NCI-H2196 (cell line): Measurements from ENCODE around the gene CAPN15.

Experiments
- DNase-seq: peaks from one replicate; lab custom pipeline; 2025; ENCODE audit not compliant: unreplicated experiment; lab: John Stamatoyannopoulos, UW

CAPN15 gene

GRCh38 chr16:560204-560700 is 32.7 kb downstream of the CAPN15 start, which contains the start of gene PRR35:
Gene PRR35 (plus strand): TSS chr16:560394. CDS start chr16:563295, 2,901 bp downstream.
- no peak for DNase-seq

GRCh38 chr16:560701-561412 is 33.3 kb downstream of the CAPN15 start:
- no peak for DNase-seq

DNA sequence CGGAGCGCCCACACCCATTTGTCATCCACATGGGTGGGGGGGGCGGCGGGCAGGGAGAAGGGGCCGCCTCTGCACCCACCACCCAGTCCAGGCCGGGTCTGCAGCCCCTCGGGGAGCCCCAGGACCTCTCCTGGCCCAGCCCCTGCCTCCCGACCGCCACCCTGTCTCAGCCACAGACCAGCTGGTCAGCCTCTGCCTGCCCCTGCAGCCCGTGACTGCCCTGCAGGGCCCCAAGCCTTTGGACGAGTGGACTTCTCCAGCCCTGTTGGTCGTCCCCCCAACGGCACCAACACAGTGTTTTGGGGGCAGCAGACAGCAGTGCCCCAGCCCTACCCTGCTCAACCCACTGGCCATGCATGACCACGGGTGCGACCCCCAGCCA is 33.9 kb downstream of the CAPN15 start:
- DNase-seq = no peak

GRCh38 chr16:561957-562938 is 34.7 kb downstream of the CAPN15 start:
- no peak for DNase-seq

DNA sequence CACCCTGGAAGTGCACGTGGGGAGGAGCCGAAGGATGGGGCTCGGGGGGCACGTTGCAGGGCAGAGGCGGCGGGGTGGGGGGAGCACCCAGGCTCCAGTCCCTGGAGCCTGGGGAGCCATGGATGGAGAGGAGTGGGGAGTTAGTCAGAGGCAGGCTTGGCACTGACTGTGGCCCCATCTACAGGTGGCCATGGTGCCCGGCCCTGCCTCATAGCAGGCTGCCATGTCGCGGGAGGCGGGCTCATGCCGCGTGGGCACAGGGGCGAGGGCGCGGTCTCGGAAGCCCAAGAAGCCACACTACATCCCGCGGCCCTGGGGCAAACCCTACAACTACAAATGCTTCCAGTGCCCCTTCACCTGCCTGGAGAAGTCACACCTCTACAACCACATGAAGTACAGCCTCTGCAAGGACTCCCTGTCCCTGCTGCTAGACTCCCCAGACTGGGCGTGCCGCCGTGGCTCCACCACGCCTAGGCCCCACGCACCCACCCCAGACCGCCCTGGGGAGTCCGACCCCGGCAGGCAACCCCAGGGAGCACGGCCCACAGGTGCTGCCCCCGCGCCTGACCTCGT is 35.6 kb downstream of the CAPN15 start:
- no peak for DNase-seq

- no peak for DNase-seq
These were observed 37.3 kb downstream of the CAPN15 start for GRCh38 chr16:564690-565418.

DNA sequence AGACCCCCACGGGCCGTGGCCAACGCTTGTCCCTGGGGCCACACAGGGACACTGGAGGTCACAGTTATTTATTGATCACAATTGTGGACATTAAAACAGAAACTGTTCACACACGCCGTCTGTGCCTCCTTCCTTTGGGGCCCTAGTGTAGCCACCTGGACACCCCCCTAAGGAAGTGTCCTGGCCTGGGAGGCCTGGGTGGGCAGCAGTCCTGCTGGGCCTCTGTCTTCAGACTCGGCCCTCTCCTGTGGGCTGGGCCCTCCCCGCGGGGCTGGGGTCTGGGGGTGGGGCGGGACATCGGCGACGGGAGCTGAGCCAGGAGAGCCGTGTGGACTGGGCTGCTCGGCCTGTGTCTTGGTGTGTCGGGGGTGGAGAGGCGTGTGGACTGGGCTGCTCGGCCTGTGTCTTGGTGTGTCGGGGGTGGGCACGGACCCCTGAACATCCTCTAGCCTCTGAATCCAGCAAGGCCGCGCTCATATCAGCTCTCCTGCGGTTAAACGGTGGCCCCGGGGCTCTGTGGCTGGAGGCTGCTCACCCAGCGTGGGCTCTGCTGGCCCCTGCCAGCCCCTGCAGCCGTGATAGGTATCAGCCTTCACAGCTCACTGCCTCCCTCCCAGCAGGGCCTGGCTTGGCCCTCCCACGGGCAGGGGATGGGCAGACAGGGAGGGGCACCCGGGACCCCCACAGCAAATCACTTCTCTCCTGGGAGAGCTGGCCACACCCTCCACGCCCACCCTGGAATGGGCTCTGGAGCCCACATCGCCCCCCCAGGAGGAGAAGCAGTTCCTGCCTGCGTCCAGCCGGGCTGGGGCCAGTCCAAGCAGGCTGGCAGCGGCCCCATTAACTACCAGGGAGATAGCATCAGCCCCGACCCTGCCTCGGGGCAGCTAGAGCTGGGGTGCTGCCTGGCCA is 38.2 kb downstream of the CAPN15 start:
- no peak for DNase-seq

DNA sequence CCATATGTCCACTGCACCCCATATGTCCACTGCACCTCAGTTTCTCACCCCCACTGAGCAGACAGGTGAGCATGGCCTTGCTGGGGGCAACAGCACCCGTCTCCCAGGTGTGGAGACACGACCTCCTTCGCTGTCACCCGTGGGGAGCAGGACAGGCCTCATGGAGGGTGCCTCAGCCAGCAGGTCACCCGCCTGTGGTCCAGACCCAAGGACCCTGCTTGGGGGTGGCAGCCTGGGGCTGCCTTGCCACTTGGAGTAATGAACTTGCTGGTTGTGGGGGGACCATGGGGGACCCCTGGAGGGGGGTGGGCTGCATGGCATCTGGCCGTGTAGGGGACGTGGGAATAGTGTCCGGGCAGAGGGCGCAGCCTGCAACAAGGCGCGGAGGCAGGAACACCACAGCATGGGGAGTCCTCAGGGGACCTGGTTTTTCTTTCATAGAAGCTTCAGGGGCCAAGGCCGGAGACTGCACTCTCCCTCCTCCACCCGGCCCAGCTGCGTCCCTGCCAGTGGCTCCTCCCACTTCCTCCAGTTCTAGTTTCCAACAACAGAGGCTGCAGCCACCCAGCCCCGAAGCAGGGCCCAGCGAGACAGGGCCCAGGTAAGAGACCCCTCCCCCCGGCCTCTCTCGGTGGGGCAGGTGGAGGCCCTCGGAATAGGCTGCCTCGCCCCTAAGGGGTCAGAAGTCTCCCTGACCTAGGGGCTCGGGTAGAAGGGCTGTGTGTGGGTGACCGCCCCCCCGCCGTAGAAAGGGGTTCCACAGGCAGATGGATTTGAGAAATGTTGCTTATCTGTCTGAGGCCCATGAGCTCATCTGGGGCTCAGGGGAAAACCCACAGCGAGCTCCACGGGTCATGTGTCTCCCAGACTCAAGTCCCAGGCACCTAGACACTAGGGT is 39.2 kb downstream of the CAPN15 start, which contains the start of gene NHLRC4:
Gene NHLRC4 (plus strand): TSS at position 531 of the 898 bp plus-strand sequence. CDS start 1,043 bp downstream, outside the sequence.
- peak; percentile 75 for DNase-seq

GRCh38 chr16:567373-568256 is 40.1 kb downstream of the CAPN15 start:
- DNase-seq = no peak

- DNase-seq = peak; percentile 22
These were observed 41.1 kb downstream of the CAPN15 start for GRCh38 chr16:568401-569258.

- DNase-seq = peak; percentile 52
These were observed 42.1 kb downstream of the CAPN15 start, which contains the start of gene PIGQ for GRCh38 chr16:569445-570254. Gene PIGQ (plus strand): TSS chr16:569968. CDS start chr16:574075, 4,107 bp downstream.

- no peak for DNase-seq
These were observed 45.5 kb downstream of the CAPN15 start for GRCh38 chr16:572865-573650.

- DNase-seq = no peak
These were observed 46.7 kb downstream of the CAPN15 start for GRCh38 chr16:574021-574760.
